Measurements from ENCODE around the gene CSF2RB. TPM values are rescaled to one million over a fixed set of nuclear protein-coding genes. Genes with fewer than 3 reads are reported as not detected.
A peak's percentile ranks its signal among the peaks of the same experiment; 100 is the strongest.

The CSF2RB gene
- total and polyA plus RNA-seq, 12 donors, result 0.55 to 12.4 (median 4.4) TPM

DNA sequence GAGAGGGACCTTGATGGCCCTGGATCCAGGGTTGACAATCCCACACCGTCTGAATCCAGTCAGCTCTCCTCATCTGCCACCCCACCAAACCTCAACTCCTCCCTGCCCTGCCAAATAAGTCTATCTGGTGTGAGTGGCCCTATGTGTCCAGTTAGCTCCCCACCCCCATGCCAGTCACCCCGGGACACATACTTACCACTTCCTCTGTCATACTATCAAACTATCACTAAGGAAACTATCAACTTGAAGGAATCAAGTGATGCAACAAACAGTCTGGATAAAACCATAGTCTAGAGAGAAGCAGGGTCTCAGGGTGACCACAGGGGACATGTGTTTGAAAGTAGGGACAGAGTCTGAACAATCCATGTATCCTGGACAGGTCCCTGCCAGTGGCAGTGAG is 13.2 kb upstream of the CSF2RB start:
- H3K9me3 ChIP-seq (replicated peaks in 1 of 3), result no peaks in the 10 kb centered on the region
- H3K4me3 ChIP-seq, result no peak overlapping the region
- no peak for TF ChIP-seq POLR2A (IDR thresholded peaks at IDR 0.05)
- TF ChIP-seq, protein P1, sequence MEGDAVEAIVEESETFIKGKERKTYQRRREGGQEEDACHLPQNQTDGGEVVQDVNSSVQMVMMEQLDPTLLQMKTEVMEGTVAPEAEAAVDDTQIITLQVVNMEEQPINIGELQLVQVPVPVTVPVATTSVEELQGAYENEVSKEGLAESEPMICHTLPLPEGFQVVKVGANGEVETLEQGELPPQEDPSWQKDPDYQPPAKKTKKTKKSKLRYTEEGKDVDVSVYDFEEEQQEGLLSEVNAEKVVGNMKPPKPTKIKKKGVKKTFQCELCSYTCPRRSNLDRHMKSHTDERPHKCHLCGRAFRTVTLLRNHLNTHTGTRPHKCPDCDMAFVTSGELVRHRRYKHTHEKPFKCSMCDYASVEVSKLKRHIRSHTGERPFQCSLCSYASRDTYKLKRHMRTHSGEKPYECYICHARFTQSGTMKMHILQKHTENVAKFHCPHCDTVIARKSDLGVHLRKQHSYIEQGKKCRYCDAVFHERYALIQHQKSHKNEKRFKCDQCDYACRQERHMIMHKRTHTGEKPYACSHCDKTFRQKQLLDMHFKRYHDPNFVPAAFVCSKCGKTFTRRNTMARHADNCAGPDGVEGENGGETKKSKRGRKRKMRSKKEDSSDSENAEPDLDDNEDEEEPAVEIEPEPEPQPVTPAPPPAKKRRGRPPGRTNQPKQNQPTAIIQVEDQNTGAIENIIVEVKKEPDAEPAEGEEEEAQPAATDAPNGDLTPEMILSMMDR (IDR thresholded peaks at IDR 0.05), result no peak
- peaks cover 10% of the 10 kb centered on the region for H3K27me3 ChIP-seq
- DNase-seq, result no peak
- H3K4me1 ChIP-seq (replicated peaks in 1 of 2), result no peaks in the 10 kb centered on the region
- no peak overlapping the region for H3K27ac ChIP-seq
- H3K36me3 ChIP-seq (replicated peaks in 1 of 2), result no peaks in the 10 kb centered on the region
- 38 to 66% (median 60%) methylated on average over 1 to 2 of the region's 2 CpGs for WGBS, 4 donors
- intact Hi-C loops (cut with DNase I), result no loop called here

DNA sequence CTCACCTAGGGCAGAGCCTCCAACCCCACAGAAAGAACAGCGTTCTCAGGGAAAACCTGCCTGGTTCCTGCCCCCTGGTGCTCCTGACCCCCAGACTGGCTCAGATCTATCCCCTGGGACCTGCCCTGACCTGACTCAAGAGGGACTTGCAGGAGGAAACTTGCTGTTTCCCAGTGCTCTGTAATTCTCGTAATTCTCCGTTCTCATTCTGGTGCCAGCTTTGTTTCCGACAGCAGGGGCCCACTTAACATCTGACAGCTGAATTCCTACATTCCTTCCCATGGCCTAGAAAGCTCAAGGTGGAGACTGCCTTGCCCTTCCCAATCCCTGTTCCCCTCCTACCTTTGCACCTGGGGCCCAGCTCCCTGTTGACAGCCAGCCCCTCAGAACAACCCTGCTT is 12.5 kb upstream of the CSF2RB start:
- DNase-seq, result no peak
- Histone ChIP-seq H3K4me3 (no peak overlapping the region), H3K27me3 (peaks cover 7% of the 10 kb centered on the region), H3K9me3 (replicated peaks in 1 of 3) (no peaks in the 10 kb centered on the region), H3K36me3 (replicated peaks in 1 of 2) (no peaks in the 10 kb centered on the region), H3K4me1 (replicated peaks in 1 of 2) (no peaks in the 10 kb centered on the region), H3K27ac (no peak overlapping the region)
- TF ChIP-seq, protein P1 (IDR thresholded peaks at IDR 0.05), result no peak
- WGBS, 4 donors, result 45 to 67% (median 58%) methylated on average over 4 of the region's 4 CpGs
- intact Hi-C loops (cut with DNase I), result no loop called here

DNA sequence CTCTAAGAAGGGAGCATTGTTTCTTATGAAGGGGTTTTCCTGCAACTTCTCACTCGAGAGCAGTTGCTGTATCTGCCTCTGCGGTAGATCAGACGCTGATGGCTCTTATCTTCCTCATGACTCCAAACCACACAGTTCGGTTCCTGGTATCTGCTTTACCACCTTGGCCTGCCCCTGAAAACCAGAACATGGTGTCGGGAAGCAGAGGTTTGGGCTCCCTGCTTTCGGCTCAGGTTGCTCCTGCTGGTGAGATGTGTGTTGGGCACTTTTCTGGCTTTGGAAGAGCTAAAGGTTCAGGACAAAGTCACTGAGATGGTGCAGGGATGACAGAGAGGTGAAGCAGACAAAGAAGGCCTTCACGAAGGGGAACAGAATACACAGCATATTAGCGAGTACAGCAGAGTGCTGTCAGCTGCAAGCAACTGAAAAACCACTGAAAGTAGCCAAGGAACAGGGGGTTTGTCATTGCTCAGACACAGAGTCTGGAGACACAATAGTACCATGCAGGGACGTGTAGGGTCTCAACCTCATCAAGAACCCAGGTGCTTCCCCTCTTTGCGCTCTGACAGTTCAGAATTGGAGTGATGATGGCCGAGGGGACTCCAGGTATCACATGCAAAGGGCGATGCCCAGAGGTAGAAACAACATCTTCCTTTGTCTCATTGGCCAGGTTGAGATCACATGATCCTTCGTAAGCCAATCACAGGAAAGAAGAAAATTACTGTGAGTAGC is 11.9 kb upstream of the CSF2RB start:
- Histone ChIP-seq H3K9me3 (replicated peaks in 1 of 3) (no peaks in the 10 kb centered on the region), H3K4me1 (replicated peaks in 1 of 2) (no peaks in the 10 kb centered on the region), H3K27me3 (peaks cover 4% of the 10 kb centered on the region), H3K27ac (no peak overlapping the region), H3K4me3 (no peak overlapping the region), H3K36me3 (replicated peaks in 1 of 2) (no peaks in the 10 kb centered on the region)
- no peak for DNase-seq
- intact Hi-C loops (cut with DNase I), result no loop called here
- 82 to 85% (median 83%) methylated on average over 10 to 13 of the region's 13 CpGs for whole genome bisulfite sequencing, 4 donors
- no peak for TF ChIP-seq POLR2A (IDR thresholded peaks at IDR 0.05)
- TF ChIP-seq, protein P1 (IDR thresholded peaks at IDR 0.05), result no peak

DNA sequence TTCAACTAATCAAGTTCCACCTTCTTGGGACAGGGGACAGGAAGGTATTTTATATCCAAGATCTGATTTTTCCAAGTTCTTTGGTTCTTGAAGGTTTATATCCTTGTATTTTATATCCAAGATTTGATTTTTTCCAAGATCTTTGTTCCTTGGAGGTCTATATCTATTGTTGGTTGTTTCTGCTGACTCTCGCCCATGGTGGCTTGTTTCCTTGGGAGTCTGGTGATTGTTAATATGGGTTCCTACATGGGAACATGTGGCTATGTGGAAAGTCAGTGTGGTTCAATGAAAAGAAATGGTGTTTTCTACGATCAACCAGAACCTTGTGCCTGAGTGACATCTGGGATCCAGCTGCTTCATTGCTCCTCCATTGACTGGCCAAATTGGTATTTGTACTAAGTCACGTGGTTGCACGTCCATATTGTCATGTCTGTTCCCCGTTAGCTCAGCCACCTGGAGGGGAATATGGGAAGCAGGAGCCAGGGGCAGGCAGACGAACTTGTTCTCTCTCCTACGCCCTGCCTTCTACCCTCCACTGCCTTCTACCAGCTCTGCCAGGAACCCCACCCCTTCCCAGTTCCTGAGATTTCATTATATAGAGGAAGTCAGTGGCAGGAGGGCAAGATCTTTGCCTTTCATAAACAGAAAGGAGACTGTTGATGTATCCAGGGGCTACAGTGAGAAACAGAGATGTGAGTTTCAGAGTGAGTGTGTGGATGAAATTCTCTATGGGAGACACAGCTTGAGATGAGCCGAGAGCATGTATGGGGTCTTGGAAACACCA is 11.1 kb upstream of the CSF2RB start:
- Histone ChIP-seq H3K9me3 (replicated peaks in 1 of 3) (no peaks in the 10 kb centered on the region), H3K4me3 (no peak overlapping the region), H3K27ac (no peak overlapping the region), H3K36me3 (replicated peaks in 1 of 2) (no peaks in the 10 kb centered on the region), H3K27me3 (peaks cover 4% of the 10 kb centered on the region), H3K4me1 (replicated peaks in 1 of 2) (no peaks in the 10 kb centered on the region)
- intact Hi-C loops (cut with DNase I), result no loop called here
- 64 to 71% (median 70%) methylated on average over 8 of the region's 8 CpGs for WGBS, 4 donors
- TF ChIP-seq, protein P1 (IDR thresholded peaks at IDR 0.05), result no peak
- TF ChIP-seq POLR2A (IDR thresholded peaks at IDR 0.05), result no peak
- DNase-seq, result peak in 1 of 7 donors; percentile 13
